H1 (cell line): ENCODE data around the gene ALDH3B1. TPM values are rescaled to one million over a fixed set of nuclear protein-coding genes. Genes with fewer than 3 reads are reported as not detected.

Experiments used
- CTCF ChIA-PET: fragments of 300-600 bp; sonication (Branson Sonifier 250); formaldehyde crosslinking; loops from one replicate; lab custom pipeline; 2021; ENCODE audit not compliant: partially characterized antibody; lab: Charles Lee
- POLR2A ChIA-PET: fragments of 300-600 bp; sonication (Branson Sonifier 250); formaldehyde crosslinking; loops from one replicate; lab custom pipeline; 2021; ENCODE audit warnings: inconsistent platforms; ENCODE audit not compliant: partially characterized antibody; lab: Charles Lee
- DNase-seq, 2 experiments: peaks; one replicate each; pipeline versions ENCODE4 v3.0.0 to v3.0.0-alpha.2; 2010 to 2022; ENCODE audit warnings: low spot score in 2 of 2, low read depth in 1 of 2, mixed read lengths in 1 of 2
- FAIRE-seq: peaks from 2 replicates; lab custom pipeline; 2011; peaks lifted over from hg19 to GRCh38; lab: Jason Lieb, UNC
- H2AFZ ChIP-seq: 2 replicates; pipeline ENCODE4 v1.8.1; 2012; ENCODE audit warnings: low read length, inconsistent platforms
- H2AK5ac ChIP-seq: 2 replicates; pipeline ENCODE4 v1.6.1; 2013; ENCODE audit warnings: low read depth, low read length
- H2BK120ac ChIP-seq: replicated peaks from 2 replicates; pipeline ENCODE3; 2013; ENCODE audit warnings: low read depth, low read length, inconsistent platforms
- H2BK12ac ChIP-seq: 2 replicates; pipeline ENCODE4 v1.6.1; 2013; ENCODE audit warnings: low read depth, low read length
- H2BK15ac ChIP-seq: 2 replicates; pipeline ENCODE4 v1.6.1; 2013; ENCODE audit warnings: low read length
- H2BK20ac ChIP-seq: 2 replicates; pipeline ENCODE4 v1.6.1; 2013; ENCODE audit warnings: low read length
- H2BK5ac ChIP-seq: 2 replicates; pipeline ENCODE4 v1.6.1; 2013; ENCODE audit warnings: low read depth, low read length
- H3K14ac ChIP-seq: 2 replicates; pipeline ENCODE4 v1.6.1; 2013; ENCODE audit warnings: inconsistent platforms; ENCODE audit not compliant: insufficient read length
- H3K18ac ChIP-seq: 2 replicates; pipeline ENCODE4 v1.6.1; 2013; ENCODE audit warnings: low read length; ENCODE audit errors: extremely low read depth
- H3K23ac ChIP-seq: 2 replicates; pipeline ENCODE4 v1.6.1; 2013; ENCODE audit warnings: inconsistent platforms; ENCODE audit not compliant: insufficient read length
- H3K23me2 ChIP-seq: 2 replicates; pipeline ENCODE4 v1.6.1; 2013; ENCODE audit warnings: low read depth, low read length
- H3K27ac ChIP-seq: 2 replicates; pipeline ENCODE4 v1.6.1; 2011; ENCODE audit warnings: low read depth, low read length, inconsistent platforms
- H3K27me3 ChIP-seq, 4 experiments: replicated peaks in 1 of 4; 1 replicate in 1 of 4; 2 replicates in 3 of 4; pipeline versions ENCODE4 v1.6.1 to v1.8.1; 2011 to 2013; ENCODE audit warnings: low read length in 3 of 4, mild to moderate bottlenecking in 3 of 4, inconsistent platforms in 2 of 4, mixed read lengths in 2 of 4, moderate library complexity in 1 of 4; ENCODE audit not compliant: control insufficient read depth in 3 of 4, insufficient read depth in 3 of 4; ENCODE audit errors: extremely low read depth in 1 of 4
- H3K36me3 ChIP-seq, 4 experiments: 2 replicates each; pipeline versions ENCODE4 v1.6.1 to v1.8.1; 2011 to 2013; ENCODE audit warnings: mild to moderate bottlenecking in 4 of 4, low read length in 3 of 4, moderate library complexity in 2 of 4, control low read depth in 1 of 4, inconsistent platforms in 1 of 4; ENCODE audit not compliant: insufficient read depth in 4 of 4, control insufficient read depth in 2 of 4
- H3K4ac ChIP-seq: replicated peaks from 2 replicates; pipeline ENCODE3; 2013; ENCODE audit warnings: low read length, low read depth, mixed read lengths, inconsistent platforms; ENCODE audit not compliant: insufficient read length
- H3K4me1 ChIP-seq, 4 experiments: replicated peaks in 1 of 4; 1 replicate in 1 of 4; 2 replicates in 3 of 4; pipeline versions ENCODE4 v1.6.1 to v1.8.1; 2011 to 2013; ENCODE audit warnings: low read length in 3 of 4, inconsistent platforms in 2 of 4, mixed read lengths in 1 of 4; ENCODE audit not compliant: insufficient read depth in 4 of 4, control insufficient read depth in 3 of 4
- H3K4me2 ChIP-seq, 2 experiments: 2 replicates each; pipeline versions ENCODE4 v1.6.1 to v1.8.1; 2011 to 2013; ENCODE audit warnings: low read depth in 2 of 2, low read length in 2 of 2, control low read depth in 1 of 2, inconsistent platforms in 1 of 2, mild to moderate bottlenecking in 1 of 2; ENCODE audit not compliant: insufficient read depth in 1 of 2
- H3K4me3 ChIP-seq, 4 experiments: fragments of 200-600, 300-600 bp in 1 of 4; sonication (generic), shearing (Covaris generic), sonication (Bioruptor Twin) in 1 of 4; 2 replicates each; pipeline versions ENCODE4 v1.5.1 to v1.8.1; 2011 to 2016; ENCODE audit warnings: low read length in 4 of 4, low read depth in 3 of 4, control low read depth in 2 of 4, inconsistent platforms in 2 of 4, mild to moderate bottlenecking in 2 of 4, mixed read lengths in 1 of 4, moderate library complexity in 1 of 4; ENCODE audit not compliant: insufficient read depth in 2 of 4; ENCODE audit errors: extremely low read depth in 1 of 4
- H3K56ac ChIP-seq: replicated peaks from 2 replicates; pipeline ENCODE3; 2013; ENCODE audit warnings: low read depth, mild to moderate bottlenecking, mixed read lengths, low read length, inconsistent platforms; ENCODE audit not compliant: insufficient read length
- H3K79me1 ChIP-seq: 2 replicates; pipeline ENCODE4 v1.6.1; 2013; ENCODE audit warnings: low read depth, low read length, control low read depth
- H3K79me2 ChIP-seq, 2 experiments: 2 replicates each; pipeline versions ENCODE4 v1.6.1 to v1.8.1; 2012 to 2013; ENCODE audit warnings: low read length in 2 of 2, mild to moderate bottlenecking in 2 of 2, inconsistent platforms in 1 of 2; ENCODE audit not compliant: insufficient read depth in 2 of 2, control insufficient read depth in 1 of 2
- H3K9ac ChIP-seq, 4 experiments: replicated peaks in 1 of 4; 1 replicate in 1 of 4; 2 replicates in 3 of 4; pipeline versions ENCODE4 v1.6.1 to v1.8.1; 2011 to 2013; ENCODE audit warnings: low read depth in 3 of 4, low read length in 3 of 4, control low read depth in 2 of 4, mild to moderate bottlenecking in 2 of 4, moderate library complexity in 2 of 4, inconsistent platforms in 1 of 4; ENCODE audit errors: extremely low read depth in 1 of 4
- H3K9me3 ChIP-seq, 2 experiments: 2 replicates each; pipeline versions ENCODE4 v1.6.1 to v1.8.1; 2012 to 2013; ENCODE audit warnings: mild to moderate bottlenecking in 2 of 2, moderate library complexity in 2 of 2, control low read depth in 1 of 2, inconsistent platforms in 1 of 2, low read depth in 1 of 2, low read length in 1 of 2, mixed read lengths in 1 of 2; ENCODE audit not compliant: insufficient read depth in 2 of 2
- H4K20me1 ChIP-seq, 2 experiments: replicated peaks in 1 of 2; 2 replicates each; pipeline versions ENCODE3 to v1.8.1; 2011 to 2013; ENCODE audit warnings: inconsistent platforms in 2 of 2, low read length in 2 of 2, mild to moderate bottlenecking in 1 of 2; ENCODE audit not compliant: insufficient read depth in 2 of 2, control insufficient read depth in 1 of 2
- H4K5ac ChIP-seq: 2 replicates; pipeline ENCODE4 v1.6.1; 2013; ENCODE audit warnings: low read length, low read depth, mixed read lengths, inconsistent platforms; ENCODE audit not compliant: insufficient read length
- H4K8ac ChIP-seq: 2 replicates; pipeline ENCODE4 v1.8.0; 2013; ENCODE audit warnings: mild to moderate bottlenecking, moderate library complexity, low read length, inconsistent platforms; ENCODE audit not compliant: insufficient read depth; ENCODE audit errors: extremely low read depth
- H4K91ac ChIP-seq: replicated peaks from 2 replicates; pipeline ENCODE3; 2013; ENCODE audit warnings: low read length, mixed read lengths, inconsistent platforms; ENCODE audit not compliant: insufficient read length
- EP300 ChIP-seq, 2 experiments: IDR thresholded peaks; 1 replicate in 1 of 2; 2 replicates in 1 of 2; pipeline ENCODE4 v1.6.1; 2011 to 2012; ENCODE audit warnings: low read depth in 2 of 2, low read length in 2 of 2, mild to moderate bottlenecking in 2 of 2, borderline replicate concordance in 1 of 2, inconsistent platforms in 1 of 2, moderate library complexity in 1 of 2
- EZH2 ChIP-seq: fragments of 200-600 bp; sonication (generic); IDR thresholded peaks from 2 replicates; pipeline ENCODE4 v1.7.1; 2012; ENCODE audit warnings: low read depth, mild to moderate bottlenecking, moderate library complexity, low read length, inconsistent platforms; ENCODE audit not compliant: severe bottlenecking
- JUN ChIP-seq: IDR thresholded peaks from 2 replicates; pipeline ENCODE4 v1.6.1; 2011; ENCODE audit warnings: low read depth, mild to moderate bottlenecking, improper control_type of control experiment, low read length
- MAFK ChIP-seq: IDR thresholded peaks from 2 replicates; pipeline ENCODE4 v1.6.1; 2012; ENCODE audit warnings: low read depth, mild to moderate bottlenecking, improper control_type of control experiment, low read length
- PHF8 ChIP-seq: fragments of 200-600 bp; sonication (generic); conservative IDR thresholded peaks from 2 replicates; pipeline ENCODE4 v1.7.1; 2012; ENCODE audit warnings: low read depth, mild to moderate bottlenecking, inconsistent platforms, low read length, moderate library complexity
- POLR2AphosphoS5 ChIP-seq: IDR thresholded peaks from 2 replicates; pipeline ENCODE4 v1.6.1; 2011; ENCODE audit warnings: low read depth, low read length
- RAD21 ChIP-seq, 2 experiments: IDR thresholded peaks in 1 of 2; conservative IDR thresholded peaks in 1 of 2; 2 replicates each; pipeline ENCODE4 v1.6.1; 2011; ENCODE audit warnings: low read depth in 2 of 2, low read length in 2 of 2, improper control_type of control experiment in 1 of 2, inconsistent platforms in 1 of 2, mild to moderate bottlenecking in 1 of 2, moderate library complexity in 1 of 2
- TCF12 ChIP-seq: IDR thresholded peaks from 2 replicates; pipeline ENCODE4 v1.6.1; 2011; ENCODE audit warnings: low read depth, mild to moderate bottlenecking, low read length
- WGBS, 2 experiments: shearing (Covaris generic) in 1 of 2; methylation state at CpG; one replicate each; pipeline versions ENCODE4 v1.1.6 to v1.1.7; 2013 to 2015; ENCODE audit warnings: low lambda C conversion rate in 2 of 2, mixed read lengths in 2 of 2, inconsistent platforms in 1 of 2, low coverage in 1 of 2, missing lambda C conversion rate in 1 of 2; ENCODE audit not compliant: insufficient replicate concordance in 2 of 2, insufficient coverage in 1 of 2, insufficient read length in 1 of 2; ENCODE audit errors: extremely low coverage in 1 of 2, missing lambda C conversion rate in 1 of 2; 5-methylcytosine and 5-hydroxymethylcytosine counted together
- polyA plus RNA-seq, 7 experiments: library from polyadenylated mRNA; depleted of rRNA in 3 of 7; stranded (reverse) in 5 of 7; unstranded in 2 of 7; fragments of >200 nt in 5 of 7; fragments of 200-250 nt in 2 of 7; gene quantifications; 1 replicate in 5 of 7; 2 replicates in 1 of 7; 4 replicates in 1 of 7; pipeline versions ENCODE4 v1.2.1 to v1.2.3, GENCODE V29; 2011 to 2013; ENCODE audit warnings: missing spikeins in 2 of 7, mixed read lengths in 2 of 7
- total RNA-seq: library from RNA; stranded (reverse); fragmentation: NEBNext Ultra II Directional; extraction: Animal tissue kit (Norgen Biotek cat#: 25700); gene quantifications from 2 replicates; pipeline ENCODE4 v1.2.1, GENCODE V29; 2021
- TF ChIP-seq, protein P1 (sequence below): IDR thresholded peaks from 2 replicates; pipeline ENCODE4 v1.6.1; 2012; ENCODE audit warnings: inconsistent platforms

Gene ALDH3B1
- total and polyA plus RNA-seq, 2 of the 8 experiments (the other 6 are each of a cell fraction or from before 2014, with no cell fraction given), result 0.32 to 0.47 TPM

DNA sequence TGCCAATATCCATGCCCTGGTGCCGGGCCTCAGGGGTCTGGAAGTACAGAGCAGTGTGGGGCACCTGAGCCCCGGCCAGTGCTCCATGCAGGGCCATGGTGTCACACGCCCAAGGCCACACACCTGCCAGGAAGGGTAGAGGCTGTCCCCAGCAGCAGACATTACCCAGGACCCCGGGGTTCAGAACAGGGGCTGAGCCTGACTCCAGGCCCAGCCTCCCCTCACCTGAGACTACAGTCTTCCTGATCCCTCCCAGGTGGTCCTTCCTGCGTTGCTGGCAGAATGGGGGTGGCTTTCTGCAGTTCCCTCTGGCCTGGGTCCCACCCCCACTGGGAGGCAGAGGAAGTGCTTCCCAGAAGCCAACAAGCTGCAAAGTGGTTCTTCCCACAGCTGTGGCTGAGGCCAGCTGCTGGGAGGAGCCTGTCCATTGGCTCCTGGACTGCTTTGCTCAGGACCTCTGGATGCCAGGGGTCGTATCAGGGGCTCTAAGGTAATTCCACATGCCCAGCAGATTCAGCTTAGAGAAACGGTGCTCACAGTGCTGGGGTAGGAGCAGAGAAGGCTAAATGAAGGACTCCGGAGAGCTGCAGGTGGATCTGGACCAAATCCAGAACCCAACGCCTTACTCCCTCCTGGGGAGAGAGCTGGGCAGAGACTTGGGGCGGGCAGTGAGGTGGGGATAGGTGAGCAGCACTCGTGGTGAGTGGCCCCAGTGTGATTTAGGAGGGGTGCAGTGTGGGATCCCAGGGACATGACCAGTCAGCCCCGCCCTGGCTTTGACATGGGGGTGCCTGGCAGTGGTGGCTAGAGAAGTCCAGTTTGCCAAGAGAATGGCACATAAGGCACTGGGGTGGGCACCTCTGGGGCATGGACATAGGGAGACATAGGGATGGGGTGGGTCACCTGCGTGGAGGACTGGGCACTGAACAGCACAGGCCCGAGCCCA lies 41.3 kb downstream of the ALDH3B1 start:
- Histone ChIP-seq H3K9me3 (no peaks in the 10 kb centered on the region), H2AFZ (no peak overlapping the region), H2BK15ac (no peak overlapping the region), H3K23ac (no peak overlapping the region), H3K27ac (no peak overlapping the region), H3K36me3 (peaks cover 0 to 6% (median 2%) of the 10 kb centered on the region in 4 experiments; a peak in 3 of 8 replicates), H3K4me2 (no peak overlapping the region), H3K4me3 (no peak overlapping the region), H2BK12ac (no peak overlapping the region), H3K56ac (no peak overlapping the region), H4K91ac (no peak overlapping the region), H3K4ac (no peak overlapping the region), H3K27me3 (no peaks in the 10 kb centered on the region), H4K5ac (no peak overlapping the region), H3K79me2 (no peaks in the 10 kb centered on the region), H4K8ac (no peak overlapping the region), H3K23me2 (no peaks in the 10 kb centered on the region), H3K79me1 (peaks cover 3% of the 10 kb centered on the region; the same call in 1 of the 2 replicates), H3K14ac (no peak overlapping the region), H2BK120ac (no peak overlapping the region), H2BK5ac (no peak overlapping the region; the same call in 1 of the 2 replicates), H2AK5ac (no peak overlapping the region), H2BK20ac (no peak overlapping the region), H3K18ac (no peak overlapping the region), H3K4me1 (peaks cover 0 to 10% (median 6%) of the 10 kb centered on the region in 4 experiments; a peak in 5 of 7 replicates), H4K20me1 (peaks cover 2 to 10% of the 10 kb centered on the region in 2 experiments), H3K9ac (no peak overlapping the region)
- ChIA-PET POLR2A (interaction anchor here (0.7 to 10.8 kb wide), 17 partner anchors 8 to 160 kb away, joined by 3 to 183 read pairs (median 4); partner anchors contain the start of genes ALDH3B1, CHKA, NDUFS8 and TCIRG1), CTCF (interaction anchor here (0.7 to 2.9 kb wide), 7 partner anchors 10 to 157 kb away, joined by 3 to 18 read pairs (median 5); no protein-coding TSS in a partner anchor)
- no peak for TF ChIP-seq MAFK
- no peak for TF ChIP-seq EZH2
- no peak for TF ChIP-seq JUN
- TF ChIP-seq POLR2AphosphoS5, result no peak
- TF ChIP-seq EP300 (IDR thresholded peaks at IDR 0.05; ENCODE audit: borderline replicate concordance in 1 of 2, low read depth in 2 of 2, low read length in 2 of 2), result no peak
- TF ChIP-seq TCF12, result no peak
- TF ChIP-seq, protein P1, sequence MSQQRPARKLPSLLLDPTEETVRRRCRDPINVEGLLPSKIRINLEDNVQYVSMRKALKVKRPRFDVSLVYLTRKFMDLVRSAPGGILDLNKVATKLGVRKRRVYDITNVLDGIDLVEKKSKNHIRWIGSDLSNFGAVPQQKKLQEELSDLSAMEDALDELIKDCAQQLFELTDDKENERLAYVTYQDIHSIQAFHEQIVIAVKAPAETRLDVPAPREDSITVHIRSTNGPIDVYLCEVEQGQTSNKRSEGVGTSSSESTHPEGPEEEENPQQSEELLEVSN, result no peak
- TF ChIP-seq PHF8, result no peak
- TF ChIP-seq RAD21 (IDR thresholded peaks at IDR 0.05 in 1 of 2, conservative IDR thresholded peaks at IDR 0.05 in 1 of 2; ENCODE audit: low read depth in 2 of 2, low read length in 2 of 2), result no peak
- FAIRE-seq (no peak), DNase-seq (peak in 1 of 2 experiments; percentile 69)
- 84% methylated on average over 14 of the region's 14 CpGs; no CpG with 5 or more reads in 1 of the 2 experiments for WGBS, 2 experiments
